Stimulated activated CD8-positive, alpha-beta memory T cell treated with anti-CD3 and anti-CD28 coated beads, Interleukin-7, amount 100 ng/mL, for 24 hours (primary cell): ENCODE measurements around the gene ACAP3.
A peak's percentile ranks its signal among the peaks of the same experiment; 100 is the strongest.
"Not testable (repeated sequence)": the region's sequence is repeated elsewhere in the genome, so short reads cannot be mapped to it uniquely, and the experiment has no call there.

Experiments used
- DNase-seq: peaks from one replicate; pipeline ENCODE4 v3.0.0-alpha.2; 2020; ENCODE audit warnings: low read depth

Gene ACAP3

DNA sequence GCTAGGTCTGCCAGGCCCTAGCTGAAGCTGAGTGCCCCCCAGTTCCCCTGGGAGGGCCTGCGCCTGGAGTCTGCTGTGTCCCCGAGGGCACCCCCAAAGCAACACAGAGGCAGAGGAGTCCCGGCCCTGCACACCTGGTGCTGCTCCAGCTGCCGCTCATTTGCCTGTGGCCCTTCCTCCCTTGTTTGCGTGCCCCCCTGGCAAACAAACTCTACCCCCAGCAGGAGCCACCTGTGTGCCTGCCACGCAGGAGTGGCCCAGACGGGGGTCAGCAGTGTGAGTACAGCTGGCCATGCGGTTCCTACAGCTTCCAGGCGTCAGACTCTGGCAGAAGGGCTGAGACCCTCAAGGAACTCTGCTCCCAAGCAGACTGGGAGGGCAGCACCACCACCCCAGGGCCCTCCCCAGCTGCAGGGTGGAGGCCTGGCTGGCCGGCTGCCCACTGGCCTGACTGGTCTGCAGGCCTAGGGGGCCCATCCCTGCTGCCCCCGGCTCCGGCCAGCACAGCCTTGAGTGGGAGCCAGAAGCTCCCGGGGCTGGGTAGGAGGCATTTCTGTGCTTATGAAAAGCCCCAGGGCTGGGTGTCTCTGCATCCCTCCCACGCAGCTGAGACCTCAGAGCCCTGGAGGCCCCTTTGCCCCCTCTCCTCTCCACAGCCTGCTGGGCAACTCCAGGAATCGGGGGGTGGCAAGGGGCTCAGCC lies 22.8 kb upstream of the ACAP3 start:
- no peak for DNase-seq

DNA sequence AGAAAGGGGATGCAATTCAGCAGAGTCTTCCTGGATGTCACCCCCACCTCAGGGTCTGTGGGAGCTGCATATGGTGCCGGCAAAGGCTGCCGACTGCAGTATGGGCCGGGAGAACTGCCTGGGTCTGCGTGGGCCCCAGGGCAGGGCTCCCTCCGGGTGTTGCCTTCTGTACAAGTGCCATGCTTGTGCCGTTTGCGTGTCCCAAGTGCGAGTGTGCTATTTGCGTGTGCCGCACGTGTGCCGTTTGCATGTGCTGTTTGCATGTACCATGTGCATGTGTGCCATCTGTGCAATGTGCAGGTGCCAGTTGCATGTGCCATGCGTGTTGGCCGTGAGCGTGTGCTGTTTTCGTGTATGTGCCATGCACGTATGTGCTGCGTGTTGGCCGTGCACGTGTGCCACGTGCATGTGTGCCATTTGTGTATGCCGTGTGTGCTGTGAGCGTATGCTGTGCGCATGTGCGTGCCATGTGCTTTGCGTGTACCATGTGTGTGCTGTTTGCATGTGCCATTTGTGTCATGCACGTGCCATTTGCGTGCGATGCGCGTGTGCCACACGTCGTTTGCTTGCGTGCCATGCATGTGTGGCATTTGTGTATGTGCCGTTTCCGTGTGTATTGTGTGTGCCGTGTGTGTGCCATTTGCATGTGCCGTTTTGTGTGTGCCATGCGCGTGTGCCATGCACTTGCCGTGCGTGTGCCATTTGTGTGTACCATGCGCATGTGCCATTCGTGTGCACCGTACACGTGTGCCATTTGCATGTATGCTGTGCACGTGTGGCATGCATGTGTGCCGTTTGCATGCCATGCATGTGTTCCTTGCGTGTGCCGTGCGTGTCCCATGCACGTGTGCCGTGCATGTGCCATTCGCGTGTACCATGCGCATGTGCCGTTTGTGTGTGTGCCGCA lies 21.8 kb upstream of the ACAP3 start:
- DNase-seq: no peak

DNA sequence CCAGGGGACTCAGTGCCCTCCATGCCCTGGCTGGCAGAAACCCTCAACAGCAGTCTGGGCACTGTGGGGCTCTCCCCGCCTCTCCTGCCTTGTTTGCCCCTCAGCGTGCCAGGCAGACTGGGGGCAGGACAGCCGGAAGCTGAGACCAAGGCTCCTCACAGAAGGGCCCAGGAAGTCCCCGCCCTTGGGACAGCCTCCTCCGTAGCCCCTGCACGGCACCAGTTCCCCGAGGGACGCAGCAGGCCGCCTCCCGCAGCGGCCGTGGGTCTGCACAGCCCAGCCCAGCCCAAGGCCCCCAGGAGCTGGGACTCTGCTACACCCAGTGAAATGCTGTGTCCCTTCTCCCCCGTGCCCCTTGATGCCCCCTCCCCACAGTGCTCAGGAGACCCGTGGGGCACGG lies 20.5 kb upstream of the ACAP3 start:
- no peak for DNase-seq

DNA sequence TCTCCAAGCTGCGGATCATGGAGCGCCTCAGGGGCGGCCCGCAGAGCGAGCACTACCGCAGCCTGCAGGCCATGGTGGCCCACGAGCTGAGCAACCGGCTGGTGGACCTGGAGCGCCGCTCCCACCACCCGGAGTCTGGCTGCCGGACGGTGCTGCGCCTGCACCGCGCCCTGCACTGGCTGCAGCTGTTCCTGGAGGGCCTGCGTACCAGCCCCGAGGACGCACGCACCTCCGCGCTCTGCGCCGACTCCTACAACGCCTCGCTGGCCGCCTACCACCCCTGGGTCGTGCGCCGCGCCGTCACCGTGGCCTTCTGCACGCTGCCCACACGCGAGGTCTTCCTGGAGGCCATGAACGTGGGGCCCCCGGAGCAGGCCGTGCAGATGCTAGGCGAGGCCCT lies 19.6 kb upstream of the ACAP3 start:
- no peak for DNase-seq

DNA sequence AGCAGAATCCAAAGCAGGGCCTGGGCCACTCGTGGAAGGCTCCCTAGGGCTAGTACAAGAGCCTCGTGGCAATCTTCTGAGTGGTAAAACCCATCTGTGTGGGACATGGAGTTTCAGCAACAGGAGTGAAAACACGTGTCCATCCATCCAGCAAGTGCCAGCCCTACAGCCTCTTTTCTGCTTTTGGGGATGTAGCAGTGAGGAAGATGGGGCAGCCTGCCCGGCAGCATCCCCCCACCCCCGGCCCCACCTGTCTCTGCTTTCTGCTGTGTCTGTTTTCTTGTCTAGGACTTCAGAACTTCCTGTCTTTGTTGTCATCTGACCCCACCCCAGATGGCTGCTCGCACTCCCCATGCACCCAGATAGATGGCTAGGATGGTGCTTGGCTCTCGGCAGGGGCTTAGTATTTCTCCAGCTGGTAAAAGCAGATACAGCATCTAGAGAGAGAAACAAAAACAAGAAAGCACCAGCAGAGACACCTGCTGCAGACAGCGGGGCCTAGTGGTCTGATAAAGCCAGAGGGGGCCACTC lies 18.4 kb upstream of the ACAP3 start:
- DNase-seq: no peak

DNA sequence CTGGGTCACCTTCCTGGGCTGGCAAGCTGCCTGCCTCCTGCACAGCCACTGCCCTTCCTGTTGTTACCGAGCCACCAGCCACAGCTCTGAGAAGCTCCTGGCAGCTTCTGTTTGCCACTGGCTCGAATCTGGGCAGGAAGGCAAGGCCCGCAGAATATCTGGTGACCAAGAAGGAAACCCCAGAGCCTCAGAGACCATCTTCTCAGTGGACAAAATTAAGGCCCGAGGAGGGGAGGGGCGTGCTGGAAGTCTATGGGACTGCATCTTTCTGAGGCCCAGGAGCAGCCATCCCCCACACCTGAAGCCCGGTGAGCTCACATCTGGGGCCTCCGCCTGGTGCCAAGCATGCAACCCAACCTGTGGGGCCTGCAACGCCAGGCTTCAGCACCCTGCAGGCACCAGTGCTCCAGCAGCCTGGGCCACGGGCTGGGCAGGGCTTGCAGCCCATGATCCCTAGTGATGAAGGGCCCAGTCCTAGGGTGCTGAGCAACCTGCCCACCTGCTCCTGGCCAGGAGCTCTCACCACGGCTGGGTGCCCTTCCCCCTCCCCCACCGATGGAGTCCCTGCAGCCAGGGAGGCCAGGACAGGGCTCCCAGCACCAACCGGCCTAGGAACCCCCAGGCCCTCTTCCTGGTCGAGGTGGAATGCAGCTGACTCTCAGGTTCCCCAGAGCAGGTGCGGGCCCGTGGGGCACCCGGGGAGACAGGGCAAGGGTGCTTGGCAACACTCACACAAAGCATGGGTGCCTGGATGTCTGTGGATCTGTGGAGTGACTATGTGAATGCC lies 17.8 kb upstream of the ACAP3 start:
- DNase-seq: no peak

DNA sequence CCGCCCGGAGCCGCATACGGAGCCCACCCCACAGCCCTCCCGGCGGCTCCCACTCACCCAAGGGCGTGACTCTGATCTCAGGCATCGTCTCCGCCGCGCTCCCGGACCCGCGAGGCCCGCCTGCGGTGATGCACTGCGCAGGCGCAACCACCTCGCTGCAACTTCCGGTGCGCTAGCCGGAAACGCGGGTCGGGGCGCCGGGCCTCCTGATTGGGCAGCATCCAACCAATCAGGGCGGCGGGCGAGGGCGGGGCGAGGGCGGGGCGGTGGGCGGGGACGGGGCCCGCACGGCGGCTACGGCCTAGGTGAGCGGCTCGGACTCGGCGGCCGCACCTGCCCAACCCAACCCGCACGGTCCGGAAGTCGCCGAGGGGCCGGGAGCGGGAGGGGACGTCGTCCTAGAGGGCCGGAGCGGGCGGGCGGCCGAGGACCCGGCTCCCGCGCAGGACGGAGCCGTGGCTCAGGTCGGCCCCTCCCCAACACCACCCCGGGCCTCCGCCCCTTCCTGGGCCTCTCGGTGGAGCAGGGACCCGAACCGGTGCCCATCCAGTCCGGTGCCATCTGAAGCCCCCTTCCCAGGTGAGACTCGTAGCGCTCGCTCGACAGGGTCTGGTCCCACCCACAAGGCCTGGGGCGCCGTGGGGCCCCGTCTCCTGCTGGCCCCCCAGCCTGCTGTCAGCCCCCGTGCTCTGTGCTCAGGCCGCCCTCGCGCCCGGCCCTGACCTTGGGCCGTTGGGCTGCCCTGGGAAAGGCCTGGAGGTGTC lies 17.0 kb upstream of the ACAP3 start, which contains the start of the genes CPTP and INTS11:
CPTP (plus strand) TSS at position 279 of the 764 bp plus-strand sequence. CDS start 2,109 bp downstream, outside the sequence.
INTS11 (minus strand) TSS at position 137 of the 764 bp plus-strand sequence; CDS start at position 85, 52 bp downstream.
- DNase-seq: peak; percentile 88

DNA sequence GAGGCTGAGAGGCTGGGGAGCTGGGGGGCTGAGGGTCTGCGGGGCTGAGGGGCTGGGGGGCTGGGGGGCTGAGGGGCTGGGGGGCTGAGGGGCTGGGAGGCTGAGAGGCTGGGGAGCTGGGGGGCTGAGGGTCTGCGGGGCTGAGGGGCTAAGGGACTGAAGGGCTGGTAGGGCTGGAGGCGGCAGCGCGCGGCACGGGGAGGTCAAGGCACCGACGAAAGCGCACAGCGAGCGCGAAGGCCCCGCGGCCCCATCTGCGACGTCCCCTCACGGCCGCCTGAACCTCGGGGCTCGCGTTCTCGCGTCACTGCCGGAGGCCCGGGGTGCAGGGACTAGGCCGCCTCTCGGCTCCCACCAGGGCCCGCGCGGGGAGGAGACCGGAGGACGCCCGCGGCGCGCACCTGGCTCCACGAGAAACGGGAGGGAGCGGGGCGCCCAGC lies 16.4 kb upstream of the ACAP3 start:
- DNase-seq: no peak

DNA sequence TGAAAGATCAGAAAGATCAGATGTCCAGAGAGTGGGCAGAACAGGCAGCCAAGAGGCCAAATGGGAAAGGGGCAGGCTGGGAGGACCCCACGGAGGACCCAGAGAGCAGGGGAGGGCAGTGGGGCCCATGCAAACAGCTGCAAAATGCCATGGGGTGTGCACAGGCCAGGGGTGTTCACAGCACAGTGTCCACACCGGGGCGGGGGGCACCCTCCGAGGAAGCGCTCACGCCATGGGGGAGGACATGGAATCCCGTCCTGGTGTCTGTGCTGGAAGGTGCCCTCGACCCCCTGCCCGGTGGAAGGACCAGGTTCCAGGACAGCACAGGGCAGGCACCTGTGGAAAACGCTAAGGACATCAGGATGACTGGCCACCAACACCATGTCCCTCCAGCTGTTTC lies 15.2 kb upstream of the ACAP3 start:
- DNase-seq: no peak

DNA sequence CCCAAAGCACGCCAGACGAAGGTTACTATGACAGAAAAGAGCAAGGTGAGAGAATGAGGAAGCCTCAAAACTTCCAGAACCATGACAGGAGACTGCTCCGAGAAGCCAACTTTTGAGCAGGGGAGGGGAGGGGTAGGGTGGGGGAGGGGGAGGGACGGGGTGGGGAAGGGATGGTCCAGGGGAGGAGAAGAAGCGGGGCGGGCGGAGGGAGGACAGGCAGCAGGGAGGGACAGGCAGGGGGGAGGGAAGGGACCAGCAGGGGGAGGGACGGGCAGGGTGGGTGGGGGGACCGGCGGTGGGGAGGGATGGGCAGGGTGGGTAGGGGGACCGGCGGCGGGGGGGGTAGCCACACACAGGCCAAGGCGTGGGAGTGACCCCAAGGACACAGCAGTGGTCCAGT lies 14.7 kb upstream of the ACAP3 start:
- DNase-seq: no peak

DNA sequence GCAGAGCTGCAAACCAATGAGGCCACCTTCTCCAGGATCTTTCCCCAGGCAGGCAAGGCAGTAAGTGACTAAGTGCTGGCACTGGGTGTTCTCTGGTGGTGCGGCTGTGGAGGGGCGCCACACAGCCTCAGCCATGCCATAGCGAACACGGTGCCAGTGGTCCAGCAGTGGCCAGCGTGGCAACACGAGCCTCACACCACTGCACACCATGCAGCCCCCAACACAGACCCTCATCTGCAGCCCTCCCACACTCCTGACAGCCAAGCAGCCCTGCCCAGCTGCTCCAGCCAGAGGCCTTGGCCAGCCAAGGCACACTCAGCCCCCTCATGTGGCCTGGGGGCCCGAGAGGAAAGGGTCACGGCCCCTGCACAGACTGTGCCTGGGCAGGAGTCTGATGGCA lies 13.7 kb upstream of the ACAP3 start:
- DNase-seq: no peak

DNA sequence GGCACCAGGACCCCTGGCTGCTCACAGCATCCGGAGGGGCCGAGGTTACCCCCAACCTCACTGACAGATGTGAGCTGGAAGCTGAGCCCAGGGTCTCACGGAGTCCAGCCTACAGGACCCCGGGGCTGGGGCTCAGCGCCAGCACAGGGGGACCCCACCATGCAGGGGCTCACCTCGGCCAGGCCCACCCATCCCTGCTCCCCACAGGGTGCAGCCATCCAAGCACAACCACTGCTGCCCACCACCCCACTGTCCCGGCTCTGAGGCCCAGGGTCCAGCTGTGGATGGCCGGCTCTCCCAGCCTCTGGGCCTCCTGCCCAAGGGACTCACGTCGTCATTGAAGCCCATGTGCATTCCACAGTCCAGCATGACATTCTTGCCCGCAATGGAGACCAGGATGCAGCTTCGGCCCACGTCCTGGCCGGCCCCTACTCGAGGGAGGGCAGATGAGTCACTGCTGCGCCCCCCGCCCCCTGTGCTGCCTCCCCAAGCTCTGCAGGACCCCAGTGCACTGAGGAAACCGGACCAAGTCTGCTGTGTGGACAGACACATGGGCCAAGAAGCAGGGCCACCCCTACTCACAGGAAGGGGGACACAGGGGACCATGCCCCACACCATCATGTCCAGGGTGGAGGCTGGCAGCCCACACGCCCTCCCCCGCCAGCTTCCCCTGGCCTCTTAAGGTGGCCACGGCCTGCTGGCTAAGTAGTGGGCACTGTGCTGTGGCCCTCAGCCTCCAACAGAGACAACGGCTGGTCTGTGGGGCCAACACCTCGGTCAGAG lies 13.1 kb upstream of the ACAP3 start:
- DNase-seq: no peak

DNA sequence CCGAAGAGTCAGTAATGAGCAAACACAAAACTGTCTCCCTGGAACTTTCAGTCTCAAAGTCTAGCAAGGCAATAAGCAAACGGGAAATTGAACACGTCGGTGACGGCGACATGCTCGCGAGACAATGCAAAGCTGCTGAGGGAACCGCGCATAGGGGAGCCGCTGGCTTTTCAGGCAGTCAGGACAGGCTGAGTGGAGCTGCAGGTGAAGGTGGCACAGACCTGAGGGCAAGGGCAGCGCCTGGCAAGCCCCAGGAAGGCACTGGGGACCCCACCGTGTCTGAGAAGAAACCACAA lies 11.9 kb upstream of the ACAP3 start:
- no peak for DNase-seq

DNA sequence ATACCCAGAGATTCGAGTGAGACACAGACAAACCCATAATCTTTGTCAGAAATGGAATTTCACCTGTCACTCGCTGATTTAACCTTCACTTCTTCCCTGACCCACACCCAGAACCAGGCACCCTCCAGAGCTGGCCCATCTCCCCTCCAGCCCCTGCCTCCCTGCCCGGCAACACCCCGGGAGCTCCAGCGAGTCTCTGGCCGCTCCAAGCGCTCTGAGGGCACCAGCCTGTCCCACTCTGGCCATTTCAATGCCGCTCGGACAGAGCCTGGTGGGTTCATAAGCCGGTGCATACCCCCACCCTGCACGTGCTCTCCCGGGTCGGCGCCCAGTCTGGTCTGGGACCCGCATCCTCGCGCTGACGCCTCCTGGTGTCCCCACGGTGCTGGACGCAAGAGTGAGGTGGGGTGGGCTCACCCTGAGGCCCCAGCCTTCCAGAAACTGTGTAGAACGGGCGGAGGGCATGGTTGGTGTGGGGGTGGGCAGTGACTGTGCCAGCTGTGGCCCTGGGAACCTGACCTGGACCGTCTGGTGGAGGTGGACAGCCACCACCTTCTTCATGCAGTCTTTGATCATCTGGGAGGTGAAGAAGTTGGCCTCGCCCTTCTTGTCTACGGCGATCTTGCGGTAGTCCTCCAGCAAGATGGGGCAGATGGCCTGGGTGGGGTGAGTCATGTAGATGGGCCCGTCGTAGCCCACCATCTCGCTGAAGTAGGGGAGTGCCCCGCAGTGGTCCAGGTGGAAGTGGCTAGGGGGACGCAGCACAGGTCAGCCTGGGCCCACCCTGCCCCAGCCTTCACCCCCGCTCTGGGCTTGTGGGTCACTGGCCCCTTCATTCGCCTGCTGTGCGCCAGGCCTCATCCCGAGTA lies 11.3 kb upstream of the ACAP3 start:
- no peak for DNase-seq

DNA sequence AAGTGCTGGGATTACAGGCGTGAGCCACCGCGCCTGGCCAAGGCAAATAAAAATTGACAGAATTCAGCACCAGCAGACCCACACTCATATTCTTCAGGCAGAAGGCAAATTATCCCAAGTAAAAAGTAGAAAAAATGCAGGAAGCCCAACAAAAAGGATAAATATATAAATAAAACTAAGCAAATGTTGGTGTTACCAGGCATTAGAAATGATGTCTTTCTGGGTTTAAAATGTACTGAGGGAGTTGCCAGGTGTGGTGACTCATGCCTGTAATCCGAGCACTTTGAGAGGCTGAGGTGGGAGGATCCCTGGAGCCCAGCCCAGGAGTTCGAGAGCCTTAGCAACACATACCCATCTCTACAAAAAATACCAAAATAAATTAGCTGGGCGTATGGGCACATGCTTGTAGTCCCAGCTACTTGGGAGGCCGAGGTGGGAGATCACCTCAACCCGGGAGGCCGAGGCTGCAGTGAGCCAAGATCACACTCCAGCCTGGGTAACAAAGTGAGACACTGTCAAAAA lies 10.5 kb upstream of the ACAP3 start:
- no peak for DNase-seq

DNA sequence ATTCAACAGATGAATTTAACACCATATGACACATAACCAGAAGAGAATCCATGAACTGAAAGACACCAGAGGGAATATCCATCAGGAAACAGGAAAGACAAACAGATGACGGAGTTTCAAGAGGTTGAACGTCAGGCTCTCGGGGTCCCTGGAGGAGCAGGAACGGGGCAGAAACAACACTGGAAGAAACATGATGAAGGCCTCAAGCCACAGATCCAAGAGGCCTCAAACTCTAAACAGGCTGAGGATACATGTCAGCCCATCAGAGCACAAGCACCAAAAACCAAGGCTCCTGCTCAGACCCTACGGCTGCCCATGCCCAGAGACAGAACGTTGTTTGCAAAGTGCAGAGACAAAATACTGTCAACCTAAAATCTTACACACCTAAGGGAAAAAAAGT lies 9.7 kb upstream of the ACAP3 start:
- no peak for DNase-seq

DNA sequence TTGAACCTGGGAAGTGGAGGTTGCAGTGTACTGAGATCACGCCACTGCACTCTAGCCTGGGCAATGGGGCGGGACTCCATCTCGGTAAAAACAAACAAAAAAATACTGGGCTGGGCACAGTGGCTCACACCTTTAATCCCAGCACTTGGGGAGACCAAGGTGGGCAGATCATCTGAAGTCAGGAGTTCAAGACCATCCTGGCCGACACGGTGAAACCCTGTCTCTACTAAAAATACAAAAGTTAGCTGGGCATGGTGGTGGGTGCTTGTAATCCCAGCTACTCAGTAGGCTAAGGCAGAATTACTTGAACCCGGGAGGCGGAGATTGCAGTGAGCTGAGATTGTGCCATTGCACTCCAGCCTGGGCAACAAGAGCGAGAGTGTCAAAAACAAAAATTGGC lies 8.5 kb upstream of the ACAP3 start:
- DNase-seq: not testable (repeated sequence)

DNA sequence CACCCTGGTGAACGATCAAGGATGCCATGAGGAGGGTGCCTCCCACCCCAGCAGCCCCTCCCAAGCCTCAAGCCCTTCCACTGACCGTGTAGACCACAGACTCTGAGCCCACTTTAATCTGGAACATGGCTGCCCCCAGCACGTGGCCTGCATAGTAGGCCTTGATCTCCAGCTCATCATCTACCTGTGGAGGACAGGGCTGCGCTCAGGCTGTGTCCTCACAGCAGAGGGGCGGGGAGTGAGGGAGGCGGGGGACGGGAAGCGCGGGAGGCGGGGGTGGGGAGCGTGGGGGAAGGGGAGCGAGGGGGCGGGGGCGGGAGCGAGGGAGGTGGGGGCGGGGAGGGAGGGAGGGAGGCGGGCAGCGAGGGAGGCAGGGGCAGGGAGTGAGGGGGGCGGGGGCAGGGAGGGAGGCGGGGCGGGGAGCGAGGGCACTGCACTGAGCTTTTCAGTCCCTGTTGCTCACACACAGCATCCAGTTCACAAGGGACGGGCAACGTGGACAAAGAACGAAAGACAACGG lies 7.8 kb upstream of the ACAP3 start:
- DNase-seq: no peak

DNA sequence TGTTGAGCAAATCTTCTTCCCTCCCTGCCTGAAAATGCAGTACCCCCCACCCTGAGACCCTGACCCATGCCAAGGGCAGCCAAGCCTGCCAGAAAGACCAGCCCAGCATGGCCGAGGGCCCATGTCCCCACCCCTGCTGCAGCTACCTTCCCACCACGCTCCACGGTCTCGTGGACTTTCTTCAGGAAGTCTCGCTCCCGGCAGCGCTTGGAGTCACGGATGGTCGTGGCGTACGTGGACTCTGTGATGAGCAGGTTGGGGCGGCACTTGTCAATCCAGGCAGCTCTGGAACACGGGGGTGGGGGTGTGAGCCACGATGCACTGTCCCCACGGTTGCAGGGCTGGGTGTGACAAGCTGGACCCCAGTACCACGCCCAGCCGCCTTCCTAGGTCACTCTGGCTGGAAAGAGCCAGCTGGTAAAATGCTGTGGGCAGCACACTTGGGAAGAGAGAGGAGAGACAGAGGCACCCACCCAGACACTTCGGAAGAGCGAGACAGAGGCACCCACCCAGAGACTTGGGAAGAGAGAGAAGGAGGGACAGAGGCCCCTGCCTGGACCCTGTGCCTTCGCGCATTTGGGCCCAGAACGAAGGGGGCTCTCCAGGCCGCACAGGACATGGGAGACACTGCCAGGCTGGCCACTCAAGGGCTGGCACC lies 7.1 kb upstream of the ACAP3 start:
- no peak for DNase-seq
